Stomach (tissue), 9 donors: ENCODE measurements around the gene MYL9. TPM values are rescaled to one million over a fixed set of nuclear protein-coding genes. Genes with fewer than 3 reads are reported as not detected.

ENCODE experiments used
- DNase-seq, 2 donors: peaks; one replicate each; pipeline versions ENCODE4 v3.0.0 to v3.0.0-alpha.2; 2013 to 2019
- H3K27ac ChIP-seq, 5 donors: fragments of 200-600 bp in 4 of 5; sonication (generic) in 4 of 5; one replicate each; pipeline ENCODE4 v1.5.1; 2013 to 2019; ENCODE audit warnings: mild to moderate bottlenecking in 1 of 5, moderate library complexity in 1 of 5
- H3K27me3 ChIP-seq, 3 donors: fragments of 200-600 bp; sonication (generic); one replicate each; pipeline ENCODE4 v1.5.1; 2017 to 2019; ENCODE audit warnings: mixed run types in 1 of 3
- H3K36me3 ChIP-seq, 4 donors: fragments of 200-600 bp; sonication (generic); 1 replicate in 3 of 4; 2 replicates in 1 of 4; pipeline ENCODE4 v1.5.1; 2016 to 2019
- H3K4me1 ChIP-seq, 4 donors: fragments of 200-600 bp; sonication (generic); one replicate each; pipeline ENCODE4 v1.5.1; 2016 to 2019
- H3K4me3 ChIP-seq, 4 donors: fragments of 200-600 bp; sonication (generic) in 3 of 4; one replicate each; pipeline ENCODE4 v1.5.1; 2016 to 2019; ENCODE audit warnings: mild to moderate bottlenecking in 1 of 4
- H3K9me3 ChIP-seq, 4 donors: fragments of 200-600 bp; sonication (generic); one replicate each; pipeline ENCODE4 v1.5.1; 2016 to 2019
- CTCF ChIP-seq, 7 experiments: fragments of 450-650 bp in 4 of 7; fragments of 200-600 bp in 3 of 7; sonication (generic) in 3 of 7; IDR thresholded peaks; one replicate each; pipeline ENCODE4 v1.5.1; 2016 to 2019; ENCODE audit warnings: antibody characterized with exemption in 7 of 7, control low read depth in 2 of 7, mild to moderate bottlenecking in 1 of 7
- EP300 ChIP-seq: sonication (generic); formaldehyde crosslinking; IDR thresholded peaks from one replicate; pipeline ENCODE4 v1.6.1; 2017; ENCODE audit warnings: antibody characterized with exemption
- POLR2A ChIP-seq, 4 donors: fragments of 450-650 bp; IDR thresholded peaks; one replicate each; pipeline ENCODE4 v1.6.1; 2016; ENCODE audit warnings: antibody characterized with exemption in 4 of 4, control low read depth in 2 of 4, mild to moderate bottlenecking in 1 of 4, moderate library complexity in 1 of 4
- POLR2AphosphoS5 ChIP-seq, 3 donors: sonication (generic); formaldehyde crosslinking; IDR thresholded peaks; one replicate each; pipeline ENCODE4 v1.6.1; 2016; ENCODE audit warnings: antibody characterized with exemption in 3 of 3
- WGBS, 5 donors: extraction: QIAGEN DNeasy Blood & Tissue Kit in 3 of 5; methylation state at CpG; one replicate each; pipeline versions ENCODE4 v1.1.5 to v1.1.7; 2013 to 2018; 5-methylcytosine and 5-hydroxymethylcytosine counted together
- intact Hi-C: fragments of 100-400 bp; cut with DNase I; formaldehyde crosslinking; loops from one replicate; pipeline ENCODE4 v1.15.1; 2023; ENCODE audit warnings: low total_unique reads
- polyA plus RNA-seq, 3 donors: library from polyadenylated mRNA; stranded (reverse); fragments of 200-250 nt; gene quantifications; one replicate each; pipeline ENCODE4 v1.2.3, GENCODE V29; 2013
- total RNA-seq, 5 donors: library from RNA; depleted of rRNA; stranded (reverse); fragments of >200 nt; gene quantifications; one replicate each; pipeline versions ENCODE4 v1.1.0 to v1.2.3, GENCODE V29; 2014 to 2016
- donor health status: healthy with polysubstance abuse.
- donor health status: Bipolar disorder and iron deficiency.
- donor health status: healthy.

The MYL9 gene
- total and polyA plus RNA-seq, 8 donors: 33.0 to 941 (median 223) TPM

GRCh38 chr20:36506253-36506652, 35.1 kb upstream of the MYL9 start:
- Histone ChIP-seq H3K9me3 (no peaks in the 10 kb centered on the region), H3K4me1 (no peaks in the 10 kb centered on the region), H3K27me3 (no peaks in the 10 kb centered on the region), H3K27ac (no peak overlapping the region), H3K36me3 (peaks cover 15 to 96% (median 93%) of the 10 kb centered on the region in 4 donors), H3K4me3 (no peak overlapping the region)
- TF ChIP-seq CTCF (IDR thresholded peaks at IDR 0.05) (no peak), EP300 (no peak), POLR2AphosphoS5 (IDR thresholded peaks at IDR 0.05) (no peak), POLR2A (IDR thresholded peaks at IDR 0.05) (no peak)
- WGBS, 5 donors: 47 to 68% (median 52%) methylated on average over 1 of the region's 1 CpG
- DNase-seq: no peak
- intact Hi-C loops: no loop called here

GRCh38 chr20:36507746-36508145, 33.6 kb upstream of the MYL9 start:
- no peaks in the 10 kb centered on the region for H3K4me1 ChIP-seq
- 89 to 96% (median 93%) methylated on average over 6 of the region's 6 CpGs for WGBS, 5 donors
- intact Hi-C loops: no loop called here
- TF ChIP-seq CTCF (IDR thresholded peaks at IDR 0.05): no peak
- no peak for TF ChIP-seq EP300
- no peak for TF ChIP-seq POLR2A (IDR thresholded peaks at IDR 0.05)
- no peak for TF ChIP-seq POLR2AphosphoS5 (IDR thresholded peaks at IDR 0.05)
- H3K27ac ChIP-seq: no peak overlapping the region
- H3K9me3 ChIP-seq: no peaks in the 10 kb centered on the region
- no peak for DNase-seq
- no peaks in the 10 kb centered on the region for H3K27me3 ChIP-seq
- H3K4me3 ChIP-seq: no peak overlapping the region
- peaks cover 12 to 96% (median 92%) of the 10 kb centered on the region in 4 donors for H3K36me3 ChIP-seq

GRCh38 chr20:36519012-36519719, 22.2 kb upstream of the MYL9 start:
- no peaks in the 10 kb centered on the region for H3K9me3 ChIP-seq
- 93 to 95% (median 95%) methylated on average over 17 of the region's 17 CpGs for WGBS, 5 donors
- H3K4me3 ChIP-seq: no peak overlapping the region
- no peak for TF ChIP-seq EP300
- TF ChIP-seq POLR2A (IDR thresholded peaks at IDR 0.05): no peak
- TF ChIP-seq CTCF (IDR thresholded peaks at IDR 0.05): no peak
- no peak for TF ChIP-seq POLR2AphosphoS5 (IDR thresholded peaks at IDR 0.05)
- no peak overlapping the region for H3K27ac ChIP-seq
- H3K27me3 ChIP-seq: no peaks in the 10 kb centered on the region
- H3K4me1 ChIP-seq: peaks cover 0 to 18% (median 4%) of the 10 kb centered on the region in 4 donors
- H3K36me3 ChIP-seq: peaks cover 9 to 92% (median 82%) of the 10 kb centered on the region in 4 donors
- no peak for DNase-seq
- intact Hi-C loops: no loop called here

- H3K4me1 ChIP-seq: peaks cover 0 to 18% (median 4%) of the 10 kb centered on the region in 4 donors
- intact Hi-C loops: no loop called here
- H3K36me3 ChIP-seq: peaks cover 16 to 92% (median 82%) of the 10 kb centered on the region in 4 donors
- H3K4me3 ChIP-seq: no peak overlapping the region
- no peaks in the 10 kb centered on the region for H3K9me3 ChIP-seq
- 85 to 94% (median 89%) methylated on average over 2 of the region's 2 CpGs for WGBS, 5 donors
- DNase-seq: no peak
- H3K27me3 ChIP-seq: no peaks in the 10 kb centered on the region
- no peak overlapping the region for H3K27ac ChIP-seq
- TF ChIP-seq POLR2A (IDR thresholded peaks at IDR 0.05) (no peak), CTCF (IDR thresholded peaks at IDR 0.05) (no peak), POLR2AphosphoS5 (IDR thresholded peaks at IDR 0.05) (no peak), EP300 (no peak)
Measured at GRCh38 chr20:36519944-36520343, 21.4 kb upstream of the MYL9 start.
